HG02973 (cell line): ENCODE measurements around the gene SLC25A47.
"Not testable (repeated sequence)": the region's sequence is repeated elsewhere in the genome, so short reads cannot be mapped to it uniquely, and the experiment has no call there.

ENCODE experiments used
- ATAC-seq: cut with Tn5 transposase; IDR thresholded peaks from one replicate; pipeline ENCODE4 v1.9.1; 2021; ENCODE audit warnings: moderate library complexity; ENCODE audit not compliant: unreplicated experiment

The SLC25A47 gene, protein sequence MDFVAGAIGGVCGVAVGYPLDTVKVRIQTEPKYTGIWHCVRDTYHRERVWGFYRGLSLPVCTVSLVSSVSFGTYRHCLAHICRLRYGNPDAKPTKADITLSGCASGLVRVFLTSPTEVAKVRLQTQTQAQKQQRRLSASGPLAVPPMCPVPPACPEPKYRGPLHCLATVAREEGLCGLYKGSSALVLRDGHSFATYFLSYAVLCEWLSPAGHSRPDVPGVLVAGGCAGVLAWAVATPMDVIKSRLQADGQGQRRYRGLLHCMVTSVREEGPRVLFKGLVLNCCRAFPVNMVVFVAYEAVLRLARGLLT

GRCh38 chr14:100323121-100323941 lies at the start of gene SLC25A47:
SLC25A47 (plus strand) TSS chr14:100323339; CDS start chr14:100323415, 76 bp downstream.
- ATAC-seq, result no peak

GRCh38 chr14:100274250-100274649 lies 48.9 kb upstream of the SLC25A47 start:
- ATAC-seq, result no peak

- no peak for ATAC-seq
These were observed 47.9 kb upstream of the SLC25A47 start for GRCh38 chr14:100275214-100275613.

DNA sequence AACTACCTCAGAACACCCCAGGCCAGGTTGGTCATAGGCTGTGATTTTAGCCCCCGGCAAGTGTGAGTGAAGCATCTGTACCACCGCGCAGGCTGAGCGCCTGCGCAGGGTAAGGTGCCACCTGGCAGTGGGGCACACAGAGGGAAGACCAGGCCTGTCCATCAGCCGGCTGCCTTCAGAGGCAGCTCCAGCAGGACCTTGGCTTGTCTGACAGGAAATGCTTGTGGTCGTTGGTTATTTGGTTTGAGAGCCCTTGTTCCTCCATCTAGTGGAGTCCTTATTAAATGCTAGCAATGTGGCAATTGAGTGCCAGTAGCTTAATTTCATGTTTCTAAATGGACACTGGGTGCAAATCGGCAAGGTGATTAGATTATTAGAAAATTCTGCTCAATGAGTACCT lies 44.4 kb upstream of the SLC25A47 start:
- ATAC-seq, result peak; percentile 58

GRCh38 chr14:100279133-100279532 lies 44.0 kb upstream of the SLC25A47 start:
- no peak for ATAC-seq

DNA sequence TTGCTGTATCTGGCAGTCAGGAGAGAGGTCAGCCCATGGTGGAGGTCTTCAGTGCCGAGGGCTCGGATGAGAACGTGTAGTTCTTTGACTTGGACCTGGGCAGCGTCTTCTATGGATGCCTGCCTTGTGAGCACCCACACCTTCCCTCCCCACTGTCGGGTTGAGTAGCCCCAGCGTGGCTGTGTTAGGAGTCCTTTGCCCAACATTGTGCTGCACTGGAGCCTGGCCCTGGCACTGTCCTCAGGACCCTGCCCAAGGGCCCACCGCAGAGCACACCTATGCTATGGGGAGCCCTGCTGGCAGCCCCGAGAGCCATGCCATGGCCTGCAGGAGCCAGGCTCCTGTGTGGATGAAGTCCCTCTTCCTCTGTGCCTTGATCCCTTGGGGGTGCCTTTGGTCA lies 43.6 kb upstream of the SLC25A47 start:
- ATAC-seq, result no peak

DNA sequence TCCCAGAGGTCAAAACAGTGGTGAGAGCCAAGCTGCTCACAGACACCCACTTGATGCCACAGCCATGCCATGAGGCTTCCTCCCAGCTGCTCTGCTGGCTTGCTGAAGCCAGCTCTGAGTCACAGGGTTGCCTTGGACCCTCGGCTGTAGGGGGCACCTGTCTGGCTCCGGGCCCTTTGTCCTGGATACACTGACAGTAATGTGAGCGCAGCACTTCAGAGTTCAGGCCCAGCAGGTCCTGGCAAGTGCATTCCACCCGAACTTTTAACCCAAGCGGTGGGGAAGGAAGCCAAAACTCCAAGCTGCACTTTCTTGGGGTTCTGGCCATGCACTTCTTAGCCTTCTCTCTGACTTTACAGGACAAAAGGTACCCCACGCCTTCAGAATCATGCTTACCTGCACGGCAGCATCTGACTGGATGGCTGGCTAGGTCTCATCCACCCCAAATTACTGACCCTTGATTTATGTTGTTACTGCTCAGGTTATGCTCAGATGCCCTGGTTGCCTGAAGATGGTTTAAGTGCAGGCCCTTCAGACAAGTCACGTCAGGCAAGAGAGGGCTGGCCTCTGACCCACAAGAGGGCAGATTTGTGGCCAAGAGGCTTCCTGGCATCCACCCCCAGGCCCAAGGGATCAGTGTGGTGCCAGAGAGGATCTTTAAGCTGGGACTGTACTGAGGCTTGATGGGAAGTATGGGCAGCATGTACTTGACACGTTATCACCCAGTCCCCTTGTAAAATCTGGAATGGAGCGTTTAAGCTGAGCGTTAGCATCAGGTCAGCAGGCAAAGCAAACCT lies 41.7 kb upstream of the SLC25A47 start:
- no peak for ATAC-seq

GRCh38 chr14:100282083-100282350 lies 41.1 kb upstream of the SLC25A47 start:
- ATAC-seq, result no peak

GRCh38 chr14:100282766-100283419 lies 40.2 kb upstream of the SLC25A47 start:
- ATAC-seq, result no peak

DNA sequence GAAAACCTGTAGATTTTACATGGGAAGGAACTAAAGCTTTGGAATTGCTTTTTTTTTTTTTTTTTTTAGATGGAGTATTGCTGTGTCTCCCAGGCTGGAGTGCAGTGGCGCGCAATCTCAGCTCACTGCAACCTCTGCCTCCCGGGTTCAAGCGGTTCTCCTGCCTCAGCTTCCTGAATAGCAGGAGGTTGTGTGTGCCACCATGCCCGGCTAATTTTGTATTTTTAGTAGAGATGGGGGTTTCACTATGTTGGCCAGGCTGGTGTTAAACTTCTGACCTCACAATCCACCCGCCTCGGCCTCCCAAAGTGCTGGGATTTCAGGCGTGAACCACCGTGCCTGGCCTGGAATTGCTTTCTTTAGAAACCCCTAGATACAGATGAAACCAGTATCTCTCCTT lies 39.7 kb upstream of the SLC25A47 start:
- not testable (repeated sequence) for ATAC-seq

- no peak for ATAC-seq
These were observed 38.9 kb upstream of the SLC25A47 start for GRCh38 chr14:100283984-100284881.

DNA sequence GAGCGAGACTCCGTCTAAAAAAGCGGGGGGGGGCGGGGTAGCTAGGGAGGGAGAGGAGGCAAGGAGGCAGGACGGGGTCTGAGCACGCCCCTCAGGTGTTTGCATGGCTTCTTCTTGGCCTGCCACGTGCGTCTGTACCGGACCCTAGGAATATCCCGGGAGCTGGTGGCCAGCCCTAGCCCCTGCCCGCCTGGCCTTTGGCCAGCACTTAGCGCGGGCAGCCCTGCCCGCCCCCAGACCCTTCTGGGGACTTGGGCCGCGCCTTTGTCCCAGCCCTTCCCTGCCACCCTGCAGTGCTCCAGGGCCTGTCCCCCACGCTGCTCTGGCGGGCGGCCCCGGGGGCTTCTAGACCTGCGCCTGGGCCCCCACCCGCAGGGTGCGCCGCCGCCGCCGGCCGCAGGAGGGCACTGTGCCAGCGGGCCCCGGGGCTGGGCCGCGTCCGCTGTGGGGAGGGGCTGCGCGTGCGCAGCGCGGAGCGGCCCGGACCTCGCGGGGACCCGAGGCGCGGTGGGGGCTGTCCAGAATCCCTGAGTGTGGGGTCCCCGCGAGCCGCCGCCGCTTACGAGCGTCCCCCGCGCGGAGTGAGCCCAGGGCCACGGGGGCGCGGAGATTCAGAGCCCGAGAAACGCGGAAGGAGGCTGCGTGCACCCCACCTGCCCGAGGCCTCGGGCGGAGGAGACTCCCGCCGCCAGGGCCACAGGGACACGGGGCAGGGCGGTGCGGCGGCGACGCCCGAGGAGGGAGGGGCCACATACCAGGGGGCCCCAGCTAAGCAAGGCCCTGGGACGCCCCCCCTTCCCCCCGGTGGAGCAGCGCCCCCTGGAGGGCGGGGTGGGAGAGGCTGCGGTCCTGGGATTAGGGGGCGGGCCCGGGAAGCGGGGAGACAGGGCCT lies 37.9 kb upstream of the SLC25A47 start:
- peak; percentile 81 for ATAC-seq

GRCh38 chr14:100285913-100286400 lies 37.2 kb upstream of the SLC25A47 start:
- ATAC-seq, result no peak

DNA sequence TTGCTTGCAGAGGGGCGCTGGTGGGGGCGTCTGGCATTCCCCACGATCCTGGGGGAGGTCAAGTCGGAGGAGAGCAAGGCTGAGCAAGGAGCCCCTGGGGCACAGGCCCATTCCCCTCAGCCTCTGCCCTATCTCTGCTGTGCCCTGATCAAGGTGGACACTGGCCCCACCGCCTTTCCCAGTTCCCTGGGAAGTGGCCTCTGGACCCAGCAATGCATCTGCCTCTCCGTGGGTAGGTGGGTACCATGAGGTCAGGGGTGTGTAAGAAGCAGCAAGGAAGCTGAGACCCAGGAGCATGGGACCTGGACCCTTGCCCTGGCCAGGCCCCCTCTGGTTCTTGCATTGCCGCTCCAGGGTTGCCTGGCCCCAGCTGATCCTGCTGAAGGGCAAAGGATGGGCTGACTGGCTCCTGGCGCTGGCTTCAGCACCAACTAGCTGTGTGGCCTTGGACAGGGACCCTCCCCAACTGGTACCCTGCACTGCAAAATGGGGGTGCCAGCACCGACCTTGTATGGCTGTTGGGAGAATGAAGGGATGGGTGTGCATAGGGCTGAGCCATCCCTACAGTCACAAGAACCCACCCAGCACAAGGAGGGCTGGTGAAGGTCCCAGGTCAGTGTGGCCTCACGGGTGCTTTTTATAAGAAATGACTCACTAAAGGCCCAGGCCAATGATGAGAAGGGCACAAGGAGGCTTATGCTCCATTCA lies 36.5 kb upstream of the SLC25A47 start:
- ATAC-seq, result no peak

- ATAC-seq, result no peak
These were observed 35.7 kb upstream of the SLC25A47 start for GRCh38 chr14:100287202-100287997.

DNA sequence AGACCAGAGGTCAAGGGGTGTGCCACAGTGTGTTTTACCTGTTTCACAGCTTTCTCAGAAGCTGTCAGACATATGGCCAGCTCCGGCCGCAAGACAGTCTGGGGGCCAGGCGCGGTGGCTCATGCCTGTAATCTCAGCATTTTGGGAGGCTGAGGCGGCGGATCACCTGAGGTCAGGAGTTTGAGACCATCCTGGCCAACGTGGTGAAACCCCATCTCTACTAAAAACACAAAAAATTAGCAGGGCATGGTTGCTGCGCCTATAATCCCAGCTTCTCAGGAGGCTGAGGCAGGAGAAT lies 35.2 kb upstream of the SLC25A47 start:
- ATAC-seq, result not testable (repeated sequence)

- no peak for ATAC-seq
These were observed 34.6 kb upstream of the SLC25A47 start for GRCh38 chr14:100288382-100289185.
